Stimulated activated CD4-positive, alpha-beta T cell treated with anti-CD3 and anti-CD28 coated beads, TNF-alpha, amount 100 ng/mL, for 48 hours (primary cell): ENCODE data around the gene GLT8D1.
A peak's percentile ranks its signal among the peaks of the same experiment; 100 is the strongest.
"Not testable (repeated sequence)": the region's sequence is repeated elsewhere in the genome, so short reads cannot be mapped to it uniquely, and the experiment has no call there.

Experiments used
- DNase-seq, 3 donors: peaks; one replicate each; pipeline ENCODE4 v3.0.0-alpha.2; 2020; ENCODE audit warnings: low read depth in 3 of 3

GLT8D1 gene

DNA sequence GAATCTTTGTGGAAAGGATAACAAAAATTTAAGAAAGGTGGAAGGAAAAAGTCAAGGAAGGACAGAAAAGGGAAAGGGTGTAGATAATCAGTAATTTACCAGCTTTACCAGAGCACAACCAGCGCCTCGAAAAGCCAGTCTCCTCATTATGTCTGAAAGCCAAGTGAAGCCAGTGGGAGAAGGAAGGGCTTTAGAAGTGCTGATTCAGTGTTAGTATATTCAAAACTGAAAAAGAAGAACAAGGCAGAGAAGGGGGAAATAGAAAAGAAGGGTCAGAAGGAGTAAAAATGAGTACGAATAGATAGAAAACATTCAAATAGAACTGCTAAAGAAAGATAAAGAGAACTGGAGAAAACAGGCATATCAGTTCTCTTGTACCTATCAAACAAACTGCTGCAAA lies 24.0 kb downstream of the GLT8D1 start:
- no peak for DNase-seq

DNA sequence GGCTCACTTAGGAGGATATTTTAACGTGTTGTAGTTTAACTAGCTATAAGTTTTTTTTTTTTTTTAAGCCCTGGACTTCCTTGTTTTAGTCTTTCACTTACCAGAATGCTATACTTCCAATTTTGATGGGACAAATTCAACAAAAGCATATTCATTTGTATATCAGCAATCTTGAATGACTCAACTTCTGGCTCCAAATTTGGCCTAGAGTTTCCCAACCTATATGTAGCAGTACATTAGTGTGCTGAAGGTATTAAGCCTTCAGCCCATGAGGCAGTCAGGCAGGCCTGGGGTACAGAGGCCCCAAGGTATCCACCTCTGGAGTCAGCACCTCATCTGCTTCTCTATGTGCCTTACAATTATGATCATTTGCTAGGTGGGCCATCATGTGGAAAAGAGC lies 25.8 kb downstream of the GLT8D1 start:
- DNase-seq, result no peak

DNA sequence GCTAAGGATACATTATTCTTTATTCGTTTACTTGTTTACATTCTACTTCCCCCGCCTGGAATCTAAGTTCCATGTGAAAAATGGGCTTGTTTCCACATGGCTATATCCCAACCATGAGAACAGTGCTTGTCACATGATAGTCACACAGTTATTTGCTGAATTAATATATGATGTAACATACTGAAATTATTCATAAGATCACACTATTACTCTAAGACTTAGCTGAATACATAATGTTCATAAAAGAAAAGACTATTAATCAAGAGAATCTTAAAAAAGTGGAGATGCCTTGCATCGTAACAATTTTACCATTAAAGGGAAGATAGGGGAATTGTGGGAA lies 26.4 kb downstream of the GLT8D1 start:
- no peak for DNase-seq

DNA sequence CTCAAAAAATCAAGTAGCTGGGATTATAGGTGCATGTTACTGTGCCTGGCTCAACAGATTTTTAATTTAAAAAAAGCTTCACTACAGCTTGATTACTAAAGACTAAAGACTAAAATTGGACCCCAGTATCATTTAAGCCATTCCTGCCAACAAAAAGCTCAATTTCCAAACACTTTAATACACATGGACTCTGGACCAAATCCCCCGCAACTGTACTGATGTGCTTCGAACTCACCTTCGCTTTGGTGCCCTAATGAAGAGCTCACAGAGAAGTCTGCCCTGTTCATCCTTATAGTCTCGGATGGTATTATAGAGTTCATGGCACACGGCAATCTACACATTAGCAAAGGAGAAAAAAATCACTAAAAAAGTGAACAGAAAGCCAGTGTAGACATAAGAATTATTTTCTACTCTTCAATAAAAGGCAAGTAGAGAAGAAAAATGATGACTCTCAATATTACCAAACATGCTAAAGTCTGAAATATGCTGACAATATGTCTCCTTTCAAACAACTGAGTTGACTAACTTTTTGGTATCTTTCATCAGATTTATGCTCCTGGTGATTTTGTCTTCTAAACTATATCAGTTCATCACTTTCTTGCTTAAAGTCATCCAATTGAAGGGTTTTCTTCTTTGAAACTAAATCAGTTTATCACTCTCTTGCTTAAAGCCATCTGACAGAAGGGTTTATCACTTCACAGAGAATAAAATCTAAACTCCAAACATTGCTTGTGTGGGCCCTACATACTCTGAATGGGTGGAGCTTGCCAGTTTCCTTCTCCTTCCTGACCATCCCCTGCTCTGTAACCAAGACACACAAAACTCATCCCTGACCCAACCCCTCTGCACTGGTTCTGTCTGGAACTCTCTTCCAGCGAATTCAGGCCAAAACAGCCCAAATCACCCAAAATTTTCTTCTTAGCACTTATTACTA lies 27.1 kb downstream of the GLT8D1 start:
- DNase-seq, result no peak

DNA sequence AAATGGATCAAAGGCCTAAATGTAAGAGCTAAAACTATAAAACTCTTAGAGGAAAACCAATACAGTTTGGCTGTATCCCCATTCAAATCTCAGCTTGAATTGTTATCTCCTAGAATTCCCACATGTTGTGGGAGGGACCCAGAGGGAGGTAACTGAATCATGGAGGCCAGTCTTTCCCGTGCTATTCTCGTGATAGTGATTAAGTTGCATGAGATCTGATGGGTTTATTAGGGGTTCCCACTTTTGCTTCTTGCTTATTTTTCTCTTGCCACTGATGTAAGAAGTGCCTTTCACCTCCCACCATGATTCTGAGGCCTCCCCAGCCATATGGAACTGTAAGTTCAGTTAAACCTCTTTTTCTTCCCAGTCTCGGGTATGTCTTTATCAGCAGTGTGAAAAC lies 29.4 kb downstream of the GLT8D1 start:
- not testable (repeated sequence) for DNase-seq

DNA sequence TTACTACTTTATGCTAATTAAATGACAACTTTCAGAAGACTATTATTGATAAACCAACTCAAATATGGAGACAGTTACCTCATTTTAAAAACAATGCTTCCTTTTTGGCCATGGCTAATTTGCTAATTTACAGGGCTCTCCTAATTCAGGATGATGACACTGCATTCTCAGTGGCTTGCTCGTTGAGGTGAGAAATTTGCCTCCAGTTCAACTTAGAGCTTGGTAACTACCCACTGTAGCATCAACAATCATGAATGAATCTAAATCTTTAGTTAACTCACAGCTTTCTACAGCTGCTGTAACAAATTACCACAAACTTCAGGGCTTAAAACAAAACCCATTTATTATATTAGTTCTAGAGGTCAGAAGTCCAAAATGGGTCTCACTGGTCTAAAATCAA lies 33.9 kb downstream of the GLT8D1 start:
- no peak for DNase-seq

DNA sequence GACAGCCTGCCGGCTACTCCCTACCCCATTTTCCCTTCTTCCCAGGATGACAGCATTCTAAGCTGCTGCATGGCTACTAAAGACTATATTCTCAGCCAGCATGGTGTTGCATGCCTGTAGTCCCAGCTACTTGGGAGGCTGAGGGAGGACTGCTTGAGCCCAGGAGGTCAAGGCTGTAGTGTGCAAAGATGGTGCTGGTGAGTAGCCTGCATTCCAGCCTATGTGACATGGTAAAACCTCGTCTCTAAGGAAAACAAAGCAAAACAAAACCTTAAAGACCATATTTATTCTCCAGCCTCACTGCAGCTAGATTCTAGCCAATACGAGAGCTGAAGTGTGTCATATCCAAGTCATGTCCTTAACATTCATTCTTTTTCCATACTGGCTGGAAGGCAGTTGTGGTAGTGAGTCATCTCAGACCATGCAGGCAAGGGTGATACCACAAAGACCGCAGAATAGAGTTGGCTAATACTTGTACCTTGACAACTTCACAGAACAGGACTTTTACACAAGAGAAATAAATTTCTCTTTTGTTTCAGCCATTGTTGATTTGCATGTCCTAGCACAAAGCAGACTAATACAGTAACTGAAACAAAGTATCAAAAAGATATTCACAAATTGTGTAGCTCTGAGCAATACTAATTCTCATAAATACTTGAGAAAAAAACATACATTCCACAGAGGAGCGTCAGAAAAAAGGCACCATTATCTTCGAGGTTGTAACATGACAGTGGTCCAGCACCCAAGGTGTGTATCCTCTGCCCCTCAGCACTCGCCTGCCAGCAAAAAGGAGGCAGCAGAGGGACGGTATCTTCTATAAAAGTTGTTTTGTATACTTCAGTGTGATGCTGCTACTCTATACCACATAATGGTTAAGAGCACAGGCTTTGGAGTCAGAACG lies 34.7 kb downstream of the GLT8D1 start:
- DNase-seq, result peak; percentile 20 to 47 (median 20)

DNA sequence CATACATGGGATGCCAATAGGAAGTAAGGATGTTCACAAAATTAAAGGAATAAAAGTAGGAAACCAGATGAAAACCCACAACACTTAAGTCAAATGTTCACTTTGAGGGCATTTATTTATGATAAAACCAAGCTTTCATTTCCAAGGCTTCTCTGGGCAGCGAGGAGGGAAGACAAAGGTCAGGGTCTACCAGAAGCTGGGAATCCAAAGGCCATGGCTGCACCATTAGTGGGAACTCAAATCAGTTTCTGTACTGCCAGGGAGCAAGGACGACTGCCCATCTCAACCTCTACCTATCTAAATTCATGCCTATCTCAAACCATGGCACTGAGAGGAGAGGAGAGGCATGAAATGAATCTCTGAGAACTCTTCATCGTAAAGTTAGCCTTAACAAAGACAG lies 42.5 kb downstream of the GLT8D1 start:
- DNase-seq, result no peak

DNA sequence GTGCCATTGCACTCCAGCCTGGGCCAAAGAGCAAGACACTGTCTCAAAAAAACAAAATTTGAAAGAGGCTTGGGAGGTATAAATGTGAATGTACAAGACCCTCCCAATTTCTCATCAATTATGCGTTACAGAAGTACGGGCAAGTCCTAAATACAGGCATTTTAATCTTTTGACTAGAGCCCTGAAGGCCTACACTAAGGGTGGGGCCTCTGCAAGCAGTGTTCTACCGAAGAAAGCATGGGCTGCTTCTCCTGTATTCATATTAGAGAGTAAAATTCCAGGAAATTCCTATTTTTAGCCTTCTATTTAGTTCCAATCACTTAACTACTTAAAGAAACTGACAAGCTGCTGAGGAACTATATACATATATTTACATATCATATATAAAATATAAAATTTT lies 45.5 kb downstream of the GLT8D1 start:
- no peak for DNase-seq

DNA sequence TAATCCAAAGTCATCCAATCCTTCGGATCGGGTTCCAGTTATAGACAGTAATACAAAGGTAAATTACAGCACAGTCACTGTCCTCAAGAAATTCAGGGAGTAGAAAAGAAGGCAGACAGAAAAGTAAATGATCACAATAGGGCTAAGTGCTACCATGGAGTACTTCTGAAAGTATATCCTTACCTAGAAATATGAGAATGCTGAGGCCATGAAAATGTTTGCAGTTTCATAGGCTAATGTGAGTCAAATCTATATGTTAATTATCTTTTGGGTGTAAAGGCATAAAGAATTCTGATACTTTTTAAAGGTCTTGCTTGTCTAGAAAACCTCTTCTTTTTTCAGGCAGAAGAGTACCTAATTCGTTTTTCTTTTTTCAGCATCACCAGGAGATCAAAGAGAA lies 49.7 kb downstream of the GLT8D1 start:
- DNase-seq, result no peak

DNA sequence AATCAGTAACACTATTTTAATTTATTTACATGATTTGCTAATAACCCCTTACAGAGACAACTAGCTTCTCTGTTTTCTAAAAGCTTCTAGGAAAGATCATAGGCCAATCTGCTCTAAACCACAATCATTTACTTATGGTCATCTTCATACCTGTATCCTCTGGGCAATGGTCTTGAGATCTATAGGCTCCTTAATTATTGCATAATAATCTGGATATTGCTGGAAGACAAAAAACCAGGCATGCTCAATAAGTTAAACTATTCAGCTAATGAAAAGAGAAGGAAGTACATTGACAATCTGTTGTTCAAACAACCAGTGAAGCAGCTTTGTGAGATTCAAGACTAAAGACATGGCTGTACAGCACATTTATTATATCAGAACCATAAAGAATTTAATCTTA lies 54.0 kb downstream of the GLT8D1 start:
- DNase-seq, result no peak

DNA sequence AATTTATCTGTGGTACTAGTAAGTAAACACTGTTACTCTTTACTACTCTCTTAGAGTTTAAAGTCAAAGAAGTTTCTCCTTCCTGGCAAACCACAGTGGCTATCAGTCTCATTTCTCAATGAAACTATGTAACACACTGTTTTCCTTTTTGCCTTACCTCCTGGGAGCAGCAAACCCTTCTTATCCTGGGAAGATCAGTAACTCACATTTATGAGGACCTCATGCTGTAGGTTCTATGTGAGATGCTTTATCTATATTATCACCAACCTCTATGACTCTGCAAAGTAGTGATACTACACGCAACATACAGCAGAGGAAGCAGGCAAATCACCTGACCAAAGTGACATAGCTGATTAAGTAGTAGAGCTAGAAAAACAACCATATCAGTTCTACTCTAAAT lies 55.2 kb downstream of the GLT8D1 start:
- DNase-seq, result no peak

DNA sequence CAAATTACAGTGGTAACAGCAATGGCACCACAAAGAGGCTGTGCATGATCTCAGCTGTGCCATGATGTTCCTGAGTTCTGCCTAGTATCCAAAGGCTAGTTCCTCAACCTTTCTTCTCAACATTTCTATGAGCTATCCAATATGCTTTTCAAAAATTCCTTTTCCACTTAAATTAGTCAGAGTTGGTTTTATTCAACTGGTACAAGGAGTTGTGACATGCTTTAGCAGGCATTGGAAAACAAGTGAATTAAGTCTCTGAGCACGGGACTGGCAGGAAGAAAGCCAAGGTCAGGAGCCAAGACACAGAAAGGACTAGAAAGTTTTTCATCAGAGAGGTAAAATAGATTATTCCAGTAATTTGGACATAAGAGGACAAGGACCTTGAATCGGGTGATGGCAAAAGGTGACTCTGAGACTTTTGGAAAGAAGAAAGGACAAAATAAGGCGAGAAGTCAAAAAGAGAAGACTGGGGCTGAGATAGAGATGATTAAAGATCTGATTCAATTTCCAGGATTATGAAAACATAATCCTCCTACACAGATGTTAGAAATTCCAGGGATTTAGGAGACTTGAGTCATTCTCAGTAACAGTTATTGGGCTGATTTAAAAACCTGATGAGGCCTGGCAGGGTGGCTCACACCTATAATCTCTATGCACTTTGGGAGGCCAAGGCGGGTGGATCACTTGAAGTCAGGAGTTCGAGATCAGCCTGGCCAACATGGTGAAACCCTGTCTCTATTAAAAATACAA lies 56.0 kb downstream of the GLT8D1 start:
- DNase-seq, result no peak

DNA sequence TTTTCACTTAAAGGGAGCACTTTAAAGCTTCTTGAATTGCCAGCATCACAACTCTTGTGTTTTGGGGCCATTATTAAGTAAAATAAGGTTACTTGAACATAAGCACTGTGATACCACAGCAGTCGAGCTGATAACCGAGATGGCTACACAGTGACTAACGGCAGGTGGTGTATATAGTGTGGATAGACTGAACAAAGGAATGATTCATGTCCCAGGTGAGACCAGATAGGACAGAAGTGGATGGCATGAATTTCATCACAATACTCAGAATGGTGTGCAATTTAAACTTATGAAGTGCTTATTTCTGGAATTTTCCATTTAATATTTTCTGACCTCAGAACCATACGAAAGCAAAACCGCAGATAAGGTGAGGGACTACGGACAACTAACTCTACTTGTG lies 60.0 kb downstream of the GLT8D1 start:
- no peak for DNase-seq
